ENCODE data around the gene TBXA2R. TPM values are rescaled to one million over a fixed set of nuclear protein-coding genes. Genes with fewer than 3 reads are reported as not detected.
A peak's percentile ranks its signal among the peaks of the same experiment; 100 is the strongest.

Gene TBXA2R
- total RNA-seq, 4 donors from 2014 or later = 4.4 to 11.4 (median 7.2) TPM

DNA sequence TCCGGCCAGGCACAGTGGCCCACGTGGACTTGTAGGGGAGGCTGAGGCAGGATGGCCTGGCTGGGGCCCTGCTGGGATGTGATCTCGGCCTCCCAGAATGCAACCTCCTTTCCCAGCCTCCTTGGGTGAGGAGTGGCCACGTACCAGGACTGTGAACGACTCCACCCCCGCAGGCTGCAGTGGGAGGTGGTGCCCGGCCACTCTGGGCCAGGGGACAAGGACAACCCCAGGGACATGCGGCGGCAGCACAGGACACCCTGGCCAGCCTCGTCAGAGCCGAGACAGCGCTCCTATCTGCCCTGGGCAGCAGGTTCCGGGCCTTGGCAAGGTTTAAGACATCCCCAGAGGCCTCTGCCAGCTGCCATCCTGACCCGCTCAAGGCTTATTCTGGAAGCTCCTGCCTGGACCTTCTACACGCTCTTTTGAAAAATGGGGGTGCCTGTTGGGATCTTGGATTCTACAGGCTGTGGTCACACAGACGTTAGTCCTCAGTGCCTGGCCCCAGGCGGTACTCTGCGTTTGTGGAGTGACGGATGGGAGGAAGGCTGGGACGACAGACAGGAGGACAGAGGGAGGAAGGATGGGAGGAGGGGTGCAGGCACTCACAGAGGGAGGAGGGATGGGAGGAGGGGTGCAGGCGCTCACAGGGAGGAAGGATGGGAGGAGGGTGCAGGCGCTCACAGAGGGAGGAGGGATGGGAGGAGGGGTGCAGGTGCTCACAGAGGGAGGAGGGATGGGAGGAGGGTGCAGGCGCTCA, 39.8 kb upstream of the TBXA2R start:
- 85 to 86% methylated on average over 17 to 23 of the region's 23 CpGs for WGBS, 2 donors
- H3K36me3 ChIP-seq = peaks cover 0 to 89% (median 4%) of the 10 kb centered on the region in 3 donors
- H3K9me3 ChIP-seq = no peaks in the 10 kb centered on the region
- TF ChIP-seq POLR2A (IDR thresholded peaks at IDR 0.05) (no peak), EP300 (IDR thresholded peaks at IDR 0.05) (no peak), CTCF (IDR thresholded peaks at IDR 0.05) (no peak)
- no peak for DNase-seq (ENCODE audit: low spot score in 2 of 2)
- no peak overlapping the region for H3K4me3 ChIP-seq
- peaks cover 0 to 30% (median 0%) of the 10 kb centered on the region in 4 donors for H3K4me1 ChIP-seq
- peak overlapping the region in 1 of 4 donors; percentile 81 for H3K27ac ChIP-seq
- H3K27me3 ChIP-seq = no peaks in the 10 kb centered on the region

DNA sequence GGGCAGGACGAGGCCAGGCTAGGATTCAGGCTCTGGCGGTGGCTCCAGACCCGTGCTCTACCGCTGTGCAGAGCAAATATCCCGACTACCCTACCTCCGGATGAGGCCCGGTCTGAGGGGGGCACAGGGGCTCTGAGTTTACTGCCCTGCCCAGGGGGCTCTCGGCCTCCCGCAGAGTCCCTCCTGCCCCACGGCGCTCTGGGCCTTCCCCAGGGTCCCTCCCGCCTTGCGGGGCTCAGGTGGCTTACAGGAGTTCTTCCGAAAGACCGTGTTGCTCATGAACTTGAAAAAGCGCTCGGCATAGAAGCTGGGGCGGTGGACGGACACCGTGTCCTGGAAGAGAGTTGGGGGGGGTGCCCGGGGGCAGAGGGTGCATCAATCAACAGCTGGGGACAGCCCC, 39.1 kb upstream of the TBXA2R start:
- Histone ChIP-seq H3K4me3 (no peak overlapping the region), H3K27ac (peak overlapping the region in 2 of 4 donors; percentile 24 to 81), H3K4me1 (peaks cover 0 to 30% (median 0%) of the 10 kb centered on the region in 4 donors), H3K9me3 (no peaks in the 10 kb centered on the region), H3K27me3 (no peaks in the 10 kb centered on the region), H3K36me3 (peaks cover 0 to 89% (median 4%) of the 10 kb centered on the region in 3 donors)
- no peak for DNase-seq (ENCODE audit: low spot score in 2 of 2)
- no peak for TF ChIP-seq EP300 (IDR thresholded peaks at IDR 0.05)
- no peak for TF ChIP-seq CTCF (IDR thresholded peaks at IDR 0.05)
- no peak for TF ChIP-seq POLR2A (IDR thresholded peaks at IDR 0.05)
- 86 to 89% methylated on average over 18 of the region's 21 CpGs for WGBS, 2 donors

DNA sequence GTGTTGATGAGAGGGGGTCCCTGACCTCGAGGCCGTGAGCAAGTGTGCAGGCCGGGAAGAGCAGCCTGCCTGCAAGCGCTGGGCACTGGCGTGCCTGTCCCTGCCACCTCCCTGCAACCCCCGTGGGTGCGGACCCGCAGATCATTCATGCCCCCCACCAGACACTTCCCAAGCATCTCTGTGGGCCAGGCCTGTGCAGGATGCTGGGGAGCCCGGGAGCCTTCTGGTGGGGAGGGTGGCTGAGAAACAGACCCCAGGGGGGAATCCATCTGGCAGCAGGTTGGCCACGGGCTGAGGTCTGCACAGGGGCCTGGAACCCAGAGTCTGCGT, 38.4 kb upstream of the TBXA2R start:
- Histone ChIP-seq H3K4me3 (no peak overlapping the region), H3K9me3 (no peaks in the 10 kb centered on the region), H3K27me3 (no peaks in the 10 kb centered on the region), H3K4me1 (peaks cover 0 to 24% (median 0%) of the 10 kb centered on the region in 4 donors), H3K36me3 (peaks cover 0 to 89% (median 4%) of the 10 kb centered on the region in 3 donors), H3K27ac (peak overlapping the region in 3 of 4 donors; percentile 24 to 81 (median 37))
- 38 to 54% methylated on average over 8 to 11 of the region's 11 CpGs for WGBS, 2 donors
- TF ChIP-seq POLR2A (IDR thresholded peaks at IDR 0.05) = no peak
- no peak for TF ChIP-seq CTCF (IDR thresholded peaks at IDR 0.05)
- TF ChIP-seq EP300 (IDR thresholded peaks at IDR 0.05) = no peak
- no peak for DNase-seq (ENCODE audit: low spot score in 2 of 2)

DNA sequence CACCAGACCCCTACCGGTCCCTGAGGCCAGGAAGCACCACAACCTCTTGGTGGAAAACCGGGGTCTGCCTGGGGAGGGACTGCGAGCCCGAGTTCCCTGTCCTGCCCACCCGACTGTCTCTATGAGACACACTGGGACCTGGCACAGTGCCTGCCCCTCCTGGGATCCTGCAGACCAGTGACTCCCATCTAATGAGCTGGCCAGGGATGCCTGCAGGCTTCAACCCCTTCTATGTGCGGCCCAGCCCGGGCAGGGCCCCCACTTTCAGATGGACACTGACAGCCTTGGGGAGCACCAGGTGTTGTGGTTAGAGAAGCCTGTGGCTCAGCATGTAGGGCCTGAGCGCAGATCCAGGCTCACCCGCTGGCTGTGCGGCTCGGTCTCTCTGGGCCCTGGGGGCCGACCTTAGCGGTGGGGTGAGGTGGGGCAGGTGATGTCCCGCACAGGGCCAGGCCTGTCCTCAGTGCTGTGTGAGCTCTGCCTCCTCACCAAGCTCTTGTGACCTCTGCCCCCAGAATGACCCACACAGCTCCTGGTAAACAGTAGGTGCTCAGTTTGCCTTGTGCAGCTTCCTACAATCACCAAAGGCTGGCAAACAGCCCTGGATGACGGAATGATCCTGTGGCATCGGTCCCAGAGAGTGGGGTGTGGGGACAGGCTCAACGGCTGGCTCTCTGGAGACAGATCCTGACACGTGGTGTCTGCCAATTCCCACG, 37.8 kb upstream of the TBXA2R start:
- 39 to 46% methylated on average over 13 to 14 of the region's 19 CpGs for WGBS, 2 donors
- H3K4me1 ChIP-seq = peaks cover 0 to 20% (median 0%) of the 10 kb centered on the region in 4 donors
- peak; percentile 44 to 46 for DNase-seq (ENCODE audit: low spot score in 2 of 2)
- H3K27me3 ChIP-seq = no peaks in the 10 kb centered on the region
- H3K27ac ChIP-seq = peak overlapping the region; percentile 37 to 81 (median 62)
- TF ChIP-seq POLR2A (IDR thresholded peaks at IDR 0.05) (no peak), CTCF (IDR thresholded peaks at IDR 0.05) (no peak), EP300 (IDR thresholded peaks at IDR 0.05) (peak in 1 of 2 donors; percentile 57)
- no peak overlapping the region for H3K4me3 ChIP-seq
- no peaks in the 10 kb centered on the region for H3K9me3 ChIP-seq
- peaks cover 0 to 91% (median 4%) of the 10 kb centered on the region in 3 donors for H3K36me3 ChIP-seq
